GM13977 (cell line): ENCODE measurements around the gene DBP.

Experiments used
- DNase-seq: peaks from one replicate; pipeline ENCODE4 v3.0.0; 2012; ENCODE audit warnings: low spot score
- CTCF ChIP-seq: IDR thresholded peaks from 2 replicates; pipeline ENCODE4 v1.5.1; 2012; ENCODE audit warnings: mild to moderate bottlenecking, control low read depth; ENCODE audit not compliant: insufficient read depth; ENCODE audit errors: extremely low read depth, missing control alignments
- in situ Hi-C: fragments of 300-500 bp; cut with MboI; formaldehyde crosslinking; loops from one replicate; pipeline ENCODE4 v1.12.0; 2022; ENCODE audit warnings: low sequenced_read_pairs, low pct_unique_long_range_greater_than_20kb, mixed read lengths, inconsistent platforms; ENCODE audit not compliant: unreplicated experiment

Gene DBP

GRCh38 chr19:48606463-48607358 lies 30.5 kb downstream of the DBP start, which contains the start of gene SPACA4:
TSS of gene SPACA4 (plus strand) at chr19:48606742. CDS start at chr19:48606979, 237 bp downstream.
- no peak for DNase-seq
- no peak for TF ChIP-seq CTCF

GRCh38 chr19:48603850-48604249 lies 33.3 kb downstream of the DBP start:
- no peak for DNase-seq
- in situ Hi-C loops, result no loop called here
- TF ChIP-seq CTCF, result no peak

More at GRCh38 chr19:48606463-48607358, 30.5 kb downstream of the DBP start, which contains the start of gene SPACA4:
- in situ Hi-C loops, result no loop called here

GRCh38 chr19:48603449-48603848 lies 33.7 kb downstream of the DBP start:
- in situ Hi-C loops, result no loop called here
- TF ChIP-seq CTCF, result no peak
- DNase-seq, result no peak

GRCh38 chr19:48603001-48603400 lies 34.2 kb downstream of the DBP start:
- no peak for TF ChIP-seq CTCF
- in situ Hi-C loops, result no loop called here
- no peak for DNase-seq

GRCh38 chr19:48600679-48601417 lies 36.3 kb downstream of the DBP start:
- DNase-seq, result no peak
- in situ Hi-C loops, result no loop called here
- no peak for TF ChIP-seq CTCF

GRCh38 chr19:48598996-48599700 lies 38.0 kb downstream of the DBP start:
- TF ChIP-seq CTCF, result no peak
- in situ Hi-C loops, result no loop called here
- no peak for DNase-seq
